GM12878 (cell line): Measurements from ENCODE around the gene TEKT3. TPM values are rescaled to one million over a fixed set of nuclear protein-coding genes. Genes with fewer than 3 reads are reported as not detected.

Experiments used
- ATAC-seq: fragments of 200-7000 bp; cut with Tn5 transposase; 3 replicates; pipeline ENCODE4 v1.9.1; 2020; ENCODE audit warnings: mild to moderate bottlenecking, moderate library complexity
- BruUV-seq: library from RNA; stranded (reverse); fragments of 400-500 nt; replicated peaks from 2 replicates; lab custom pipeline; 2021; lab: Mats Ljungman, UMichigan
- CTCF ChIA-PET: fragments of 300-600 bp; sonication (Branson Sonifier 250); formaldehyde crosslinking; extraction: SDS; loops from one replicate; lab custom pipeline; 2021; ENCODE audit warnings: inconsistent platforms; lab: Yijun Ruan, JAX
- POLR2A ChIA-PET: fragments of 350-600 bp; formaldehyde crosslinking; extraction: SDS; loops from one replicate; lab custom pipeline; 2021; ENCODE audit warnings: inconsistent platforms; lab: Charles Lee
- RAD21 ChIA-PET: fragments of 300-600 bp; sonication (Branson Sonifier 250); formaldehyde crosslinking; loops from one replicate; lab custom pipeline; 2023; ENCODE audit warnings: antibody characterized with exemption; ENCODE audit not compliant: unreplicated experiment; lab: Charles Lee
- SMC1A ChIA-PET: fragments of 300-600 bp; sonication (Branson Sonifier 250); formaldehyde crosslinking; loops from one replicate; lab custom pipeline; 2023; ENCODE audit not compliant: unreplicated experiment, uncharacterized antibody; lab: Charles Lee
- DNase-seq: peaks from one replicate; pipeline ENCODE4 v3.0.0-alpha.2; 2011; ENCODE audit warnings: low read depth, low spot score
- FAIRE-seq: peaks from 3 replicates; lab custom pipeline; 2011; peaks lifted over from hg19 to GRCh38; lab: Jason Lieb, UNC
- H2AFZ ChIP-seq: 2 replicates; pipeline ENCODE4 v1.6.0; 2011; ENCODE audit warnings: low read depth, low read length, control low read depth; ENCODE audit not compliant: control insufficient read depth
- H3K27ac ChIP-seq: 2 replicates; pipeline ENCODE4 v1.5.1; 2011; ENCODE audit warnings: control low read depth; ENCODE audit not compliant: control insufficient read depth, insufficient read depth
- H3K27me3 ChIP-seq, 2 experiments: replicated peaks in 1 of 2; 2 replicates each; pipeline versions ENCODE4 v1.6.0 to v1.6.1; 2011; ENCODE audit warnings: low read length in 1 of 2; ENCODE audit not compliant: control insufficient read depth in 2 of 2, insufficient read depth in 2 of 2
- H3K36me3 ChIP-seq, 2 experiments: 2 replicates each; pipeline ENCODE4 v1.5.1; 2011; ENCODE audit warnings: low read length in 1 of 2; ENCODE audit not compliant: control insufficient read depth in 2 of 2, insufficient read depth in 2 of 2
- H3K4me1 ChIP-seq: 2 replicates; pipeline ENCODE4 v1.6.1; 2011; ENCODE audit warnings: mild to moderate bottlenecking, low read length, moderate library complexity, mixed read lengths; ENCODE audit not compliant: control insufficient read depth, insufficient read depth
- H3K4me2 ChIP-seq: 2 replicates; pipeline ENCODE4 v1.6.0; 2011; ENCODE audit warnings: control low read depth; ENCODE audit not compliant: control insufficient read depth, insufficient read depth
- H3K4me3 ChIP-seq: fragments of 200-600 bp; sonication (generic); 2 replicates; pipeline ENCODE4 v1.5.1; 2016
- H3K79me2 ChIP-seq: 2 replicates; pipeline ENCODE4 v1.6.0; 2011; ENCODE audit warnings: low read length; ENCODE audit not compliant: control insufficient read depth, insufficient read depth
- H3K9ac ChIP-seq: 2 replicates; pipeline ENCODE4 v1.8.0; 2011; ENCODE audit warnings: low read length, control low read depth, mixed read lengths; ENCODE audit not compliant: control insufficient read depth, insufficient read depth
- H3K9me3 ChIP-seq: replicated peaks from 3 replicates; pipeline ENCODE4 v1.5.1; 2011; ENCODE audit warnings: mild to moderate bottlenecking, low read length; ENCODE audit not compliant: control insufficient read depth, insufficient read depth
- H4K20me1 ChIP-seq: 2 replicates; pipeline ENCODE4 v1.6.0; 2011; ENCODE audit not compliant: control insufficient read depth, insufficient read depth
- CHD1 ChIP-seq: IDR thresholded peaks from 2 replicates; pipeline ENCODE4 v1.6.1; 2012; ENCODE audit warnings: low read depth, low read length, improper control_type of control experiment
- CREM ChIP-seq: IDR thresholded peaks from 2 replicates; pipeline ENCODE4 v1.6.1; 2014; ENCODE audit warnings: antibody characterized with exemption, low read depth
- FOXM1 ChIP-seq: IDR thresholded peaks from 2 replicates; pipeline ENCODE4 v1.6.1; 2012; ENCODE audit warnings: low read depth, mild to moderate bottlenecking, inconsistent platforms, low read length, moderate library complexity
- GATAD2B ChIP-seq: fragments of 450-650 bp; conservative IDR thresholded peaks from 2 replicates; pipeline ENCODE4 v1.6.1; 2017; ENCODE audit warnings: low read depth, mild to moderate bottlenecking, moderate library complexity
- HDAC2 ChIP-seq: fragments of 200-600 bp; sonication (generic); IDR thresholded peaks from 2 replicates; pipeline ENCODE4 v1.6.1; 2017
- HDGF ChIP-seq: fragments of 450-650 bp; IDR thresholded peaks from 2 replicates; pipeline ENCODE4 v1.6.1; 2016; ENCODE audit warnings: antibody characterized with exemption
- IKZF1 ChIP-seq: fragments of 450-650 bp; conservative IDR thresholded peaks from 2 replicates; pipeline ENCODE4 v1.6.1; 2017; ENCODE audit warnings: antibody characterized with exemption, mild to moderate bottlenecking
- JUND ChIP-seq: IDR thresholded peaks from 2 replicates; pipeline ENCODE4 v1.6.1; 2012; ENCODE audit warnings: low read depth, mild to moderate bottlenecking, low read length, improper control_type of control experiment, moderate library complexity
- RAD21 ChIP-seq: IDR thresholded peaks from 2 replicates; pipeline ENCODE4 v1.6.1; 2011; ENCODE audit warnings: mild to moderate bottlenecking, low read depth, low read length, moderate library complexity; ENCODE audit not compliant: insufficient read depth
- RELA ChIP-seq: fragments of 450-650 bp; IDR thresholded peaks from 2 replicates; pipeline ENCODE4 v1.8.0; 2014; ENCODE audit warnings: borderline replicate concordance; ENCODE audit not compliant: partially characterized antibody
- RFX5 ChIP-seq: IDR thresholded peaks from 2 replicates; pipeline ENCODE4 v1.6.1; 2011; ENCODE audit warnings: low read depth, low read length, improper control_type of control experiment
- SPI1 ChIP-seq: IDR thresholded peaks from 2 replicates; pipeline ENCODE4 v1.6.1; 2011; ENCODE audit warnings: low read depth, mild to moderate bottlenecking, low read length, moderate library complexity, borderline replicate concordance; ENCODE audit not compliant: insufficient read depth
- STAT3 ChIP-seq: IDR thresholded peaks from 2 replicates; pipeline ENCODE4 v1.6.1; 2011; ENCODE audit warnings: low read depth, low read length, improper control_type of control experiment
- TCF7 ChIP-seq: IDR thresholded peaks from 2 replicates; pipeline ENCODE4 v1.6.1; 2014; ENCODE audit warnings: antibody characterized with exemption, borderline replicate concordance
- WRNIP1 ChIP-seq: IDR thresholded peaks from 2 replicates; pipeline ENCODE4 v1.6.1; 2011; ENCODE audit warnings: low read depth, low read length, improper control_type of control experiment, borderline replicate concordance
- ZNF592 ChIP-seq: fragments of 450-650 bp; IDR thresholded peaks from 2 replicates; pipeline ENCODE4 v1.6.1; 2017; ENCODE audit warnings: mild to moderate bottlenecking, moderate library complexity
- WGBS: methylation state at CpG from one replicate; pipeline ENCODE4 v1.1.6; 2016; ENCODE audit warnings: low lambda C conversion rate; ENCODE audit not compliant: insufficient replicate concordance, insufficient coverage; ENCODE audit errors: missing lambda C conversion rate; 5-methylcytosine and 5-hydroxymethylcytosine counted together
- in situ Hi-C: fragments of 300-500 bp; cut with MboI; formaldehyde crosslinking; loops from 9 replicates; pipeline ENCODE4 v1.14.3; 2018; ENCODE audit warnings: mixed read lengths
- intact Hi-C: fragments of 100-400 bp; cut with micrococcal nuclease; formaldehyde crosslinking; loops from one replicate; pipeline ENCODE4 v1.14.2; 2022; ENCODE audit not compliant: unreplicated experiment
- polyA plus RNA-seq, 11 experiments: library from polyadenylated mRNA; depleted of rRNA in 4 of 11; unstranded in 6 of 11; stranded (reverse) in 5 of 11; fragments of >200 nt; fragmentation: Nextera tagmentation in 4 of 11; fragmentation: Illumina TruSeq in 1 of 11; extraction: Ambion mirVana in 4 of 11; extraction: Trizol in 1 of 11; gene quantifications; 1 replicate in 1 of 11; 2 replicates in 10 of 11; pipeline versions ENCODE4 v1.2.1 to v1.2.3, GENCODE V29; 2011 to 2016; ENCODE audit warnings: inconsistent platforms in 2 of 11, missing spikeins in 2 of 11, low read depth in 1 of 11
- total RNA-seq, 4 experiments: library from RNA; depleted of rRNA in 3 of 4; stranded (reverse); fragments of >200 nt in 3 of 4; fragmentation: Illumina TruSeq in 1 of 4; extraction: Trizol in 1 of 4; gene quantifications; 2 replicates each; pipeline versions ENCODE4 v1.2.1 to v1.2.3, GENCODE V29; 2013 to 2021
- TF ChIP-seq, protein P1 (sequence below): fragments of 450-650 bp; IDR thresholded peaks from 2 replicates; pipeline ENCODE4 v1.6.1; 2017; ENCODE audit warnings: borderline replicate concordance
- TF ChIP-seq, protein P2 (sequence below): IDR thresholded peaks from 2 replicates; pipeline ENCODE4 v1.6.1; 2011; ENCODE audit warnings: borderline replicate concordance, low read depth, mild to moderate bottlenecking, moderate library complexity, mixed read lengths, low read length; ENCODE audit not compliant: insufficient read depth; ENCODE audit errors: extremely low read length
- TF ChIP-seq, protein P3 (sequence below): IDR thresholded peaks from 2 replicates; pipeline ENCODE4 v1.6.1; 2011; ENCODE audit warnings: low read depth, mild to moderate bottlenecking, low read length, moderate library complexity, borderline replicate concordance; ENCODE audit errors: extremely low read depth

The TEKT3 gene
- total and polyA plus RNA-seq, 10 of the 15 experiments (the other 5 are each of a cell fraction or from before 2014, with no cell fraction given) = 0.15 TPM; not detected in 9

- TF ChIP-seq, protein P1, sequence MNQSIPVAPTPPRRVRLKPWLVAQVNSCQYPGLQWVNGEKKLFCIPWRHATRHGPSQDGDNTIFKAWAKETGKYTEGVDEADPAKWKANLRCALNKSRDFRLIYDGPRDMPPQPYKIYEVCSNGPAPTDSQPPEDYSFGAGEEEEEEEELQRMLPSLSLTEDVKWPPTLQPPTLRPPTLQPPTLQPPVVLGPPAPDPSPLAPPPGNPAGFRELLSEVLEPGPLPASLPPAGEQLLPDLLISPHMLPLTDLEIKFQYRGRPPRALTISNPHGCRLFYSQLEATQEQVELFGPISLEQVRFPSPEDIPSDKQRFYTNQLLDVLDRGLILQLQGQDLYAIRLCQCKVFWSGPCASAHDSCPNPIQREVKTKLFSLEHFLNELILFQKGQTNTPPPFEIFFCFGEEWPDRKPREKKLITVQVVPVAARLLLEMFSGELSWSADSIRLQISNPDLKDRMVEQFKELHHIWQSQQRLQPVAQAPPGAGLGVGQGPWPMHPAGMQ = no peak
- TF ChIP-seq RAD21 = no peak
- no peak for TF ChIP-seq FOXM1
- TF ChIP-seq CREM = no peak
- TF ChIP-seq RELA = no peak
- TF ChIP-seq HDGF = no peak
- TF ChIP-seq ZNF592 = no peak
- TF ChIP-seq HDAC2 = no peak
- TF ChIP-seq CHD1 = no peak
These were observed 19.8 kb upstream of the TEKT3 start (continued) for GRCh38 chr17:15361151-15361550.

GRCh38 chr17:15354256-15354655 lies 12.9 kb upstream of the TEKT3 start:
- H3K4me2 ChIP-seq = no peak overlapping the region
- no peaks in the 10 kb centered on the region for H3K9me3 ChIP-seq
- H3K4me1 ChIP-seq = no peaks in the 10 kb centered on the region
- no peak overlapping the region for H3K27ac ChIP-seq
- intact Hi-C loops (no loop called here), in situ Hi-C loops (no loop called here)
- ChIA-PET CTCF (no interaction called here), SMC1A (no interaction called here), POLR2A (no interaction called here), RAD21 (no interaction called here)
- H2AFZ ChIP-seq = no peak overlapping the region
- 33% methylated on average over 3 of the region's 3 CpGs for WGBS
- FAIRE-seq = no peak
- H4K20me1 ChIP-seq = no peaks in the 10 kb centered on the region
- H3K27me3 ChIP-seq = no peaks in the 10 kb centered on the region
- no peak for ATAC-seq
- DNase-seq = no peak
- H3K4me3 ChIP-seq = no peak overlapping the region
- H3K79me2 ChIP-seq = no peaks in the 10 kb centered on the region
- no peaks in the 10 kb centered on the region for H3K36me3 ChIP-seq
- no TSS peak for BruUV-seq
- H3K9ac ChIP-seq = no peak overlapping the region
- no peak for TF ChIP-seq RAD21
- TF ChIP-seq, protein P2, sequence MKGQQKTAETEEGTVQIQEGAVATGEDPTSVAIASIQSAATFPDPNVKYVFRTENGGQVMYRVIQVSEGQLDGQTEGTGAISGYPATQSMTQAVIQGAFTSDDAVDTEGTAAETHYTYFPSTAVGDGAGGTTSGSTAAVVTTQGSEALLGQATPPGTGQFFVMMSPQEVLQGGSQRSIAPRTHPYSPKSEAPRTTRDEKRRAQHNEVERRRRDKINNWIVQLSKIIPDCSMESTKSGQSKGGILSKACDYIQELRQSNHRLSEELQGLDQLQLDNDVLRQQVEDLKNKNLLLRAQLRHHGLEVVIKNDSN = no peak
- TF ChIP-seq SPI1 = no peak
- TF ChIP-seq JUND = no peak
- no peak for TF ChIP-seq TCF7
- TF ChIP-seq, protein P3, sequence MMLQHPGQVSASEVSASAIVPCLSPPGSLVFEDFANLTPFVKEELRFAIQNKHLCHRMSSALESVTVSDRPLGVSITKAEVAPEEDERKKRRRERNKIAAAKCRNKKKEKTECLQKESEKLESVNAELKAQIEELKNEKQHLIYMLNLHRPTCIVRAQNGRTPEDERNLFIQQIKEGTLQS = no peak
- TF ChIP-seq RFX5 = no peak
- no peak for TF ChIP-seq WRNIP1
- no peak for TF ChIP-seq STAT3
- no peak for TF ChIP-seq GATAD2B
- TF ChIP-seq IKZF1 = no peak
